HG03066 (cell line): Measurements from ENCODE around the gene SMIM22.

ENCODE experiments used
- ATAC-seq: cut with Tn5 transposase; IDR thresholded peaks from one replicate; pipeline ENCODE4 v1.9.1; 2021; ENCODE audit warnings: low read depth; ENCODE audit not compliant: unreplicated experiment

The SMIM22 gene, protein sequence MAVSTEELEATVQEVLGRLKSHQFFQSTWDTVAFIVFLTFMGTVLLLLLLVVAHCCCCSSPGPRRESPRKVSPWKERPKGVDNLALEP

DNA sequence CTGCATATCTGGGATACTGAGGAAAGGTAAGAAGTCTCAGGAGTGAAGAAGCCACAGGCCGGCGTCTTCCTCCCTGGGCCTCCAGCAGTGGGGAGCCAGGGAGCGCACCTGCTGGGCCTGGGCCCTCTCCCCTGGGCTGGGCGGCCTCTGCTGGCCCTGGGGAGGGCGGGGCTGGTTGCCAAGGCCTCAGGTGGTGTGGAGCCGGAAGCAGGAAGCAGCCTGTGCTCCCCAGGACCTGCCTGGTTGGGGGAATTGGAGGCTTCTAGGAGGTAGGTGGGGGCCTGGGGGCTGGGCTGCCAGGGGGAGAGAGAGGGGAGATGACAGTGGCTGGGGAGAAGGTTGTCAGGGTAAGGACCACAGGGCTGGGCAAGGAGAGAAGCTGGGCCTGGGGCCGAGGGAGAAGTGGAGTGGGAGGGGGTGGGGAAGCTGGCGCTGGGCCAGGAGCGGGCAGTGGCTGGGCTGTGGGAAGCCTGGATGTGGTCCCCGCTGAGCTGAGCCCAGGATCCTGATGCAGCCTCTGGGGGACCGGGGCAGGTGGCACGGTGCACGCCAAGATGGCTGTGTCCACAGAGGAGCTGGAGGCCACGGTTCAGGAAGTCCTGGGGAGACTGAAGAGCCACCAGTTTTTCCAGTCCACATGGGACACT lies at the start of gene SMIM22:
Gene SMIM22 (plus strand): TSS at position 189 of the 647 bp plus-strand sequence. CDS start 366 bp downstream, at position 555.
- ATAC-seq, result no peak

- ATAC-seq, result no peak
Measured at GRCh38 chr16:4746215-4746614, 49.0 kb upstream of the SMIM22 start.

GRCh38 chr16:4746991-4747574 lies 48.1 kb upstream of the SMIM22 start:
- ATAC-seq, result no peak

DNA sequence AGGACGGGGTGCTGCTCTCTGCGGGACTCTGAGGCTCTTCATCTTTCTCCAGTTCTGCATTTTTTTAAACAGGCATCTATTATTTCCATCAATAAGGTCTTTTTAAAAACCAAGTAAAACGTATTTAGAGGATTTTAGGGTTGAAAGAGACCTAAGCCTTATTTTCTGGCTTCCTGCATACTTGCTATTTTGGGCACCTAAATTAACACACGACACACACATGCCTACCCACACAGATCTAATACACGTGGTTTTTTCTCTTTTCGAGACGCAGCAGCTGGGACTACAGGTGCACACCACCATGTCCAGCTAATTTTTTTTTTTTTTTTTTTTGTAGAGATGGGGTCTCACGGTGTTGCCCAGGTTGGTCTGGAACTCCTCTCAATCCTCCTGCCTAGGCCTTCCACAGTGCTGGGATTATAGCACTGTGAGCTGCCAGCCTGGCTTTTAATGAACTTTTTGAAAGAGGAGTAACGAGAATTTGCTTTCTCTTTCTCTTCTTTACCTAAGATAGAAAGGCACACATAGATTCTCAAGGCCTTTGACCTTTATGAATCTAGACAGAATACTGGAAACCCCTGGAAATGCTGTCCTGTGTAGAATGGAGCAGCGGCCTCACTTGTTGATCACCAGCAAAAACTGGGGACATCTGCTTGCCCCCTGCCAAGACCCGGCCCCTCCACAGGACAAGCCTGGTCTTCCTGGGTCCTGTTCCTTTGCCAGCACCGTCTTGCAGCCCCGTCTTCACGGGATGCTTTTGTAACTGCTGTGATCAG lies 47.1 kb upstream of the SMIM22 start:
- no peak for ATAC-seq

DNA sequence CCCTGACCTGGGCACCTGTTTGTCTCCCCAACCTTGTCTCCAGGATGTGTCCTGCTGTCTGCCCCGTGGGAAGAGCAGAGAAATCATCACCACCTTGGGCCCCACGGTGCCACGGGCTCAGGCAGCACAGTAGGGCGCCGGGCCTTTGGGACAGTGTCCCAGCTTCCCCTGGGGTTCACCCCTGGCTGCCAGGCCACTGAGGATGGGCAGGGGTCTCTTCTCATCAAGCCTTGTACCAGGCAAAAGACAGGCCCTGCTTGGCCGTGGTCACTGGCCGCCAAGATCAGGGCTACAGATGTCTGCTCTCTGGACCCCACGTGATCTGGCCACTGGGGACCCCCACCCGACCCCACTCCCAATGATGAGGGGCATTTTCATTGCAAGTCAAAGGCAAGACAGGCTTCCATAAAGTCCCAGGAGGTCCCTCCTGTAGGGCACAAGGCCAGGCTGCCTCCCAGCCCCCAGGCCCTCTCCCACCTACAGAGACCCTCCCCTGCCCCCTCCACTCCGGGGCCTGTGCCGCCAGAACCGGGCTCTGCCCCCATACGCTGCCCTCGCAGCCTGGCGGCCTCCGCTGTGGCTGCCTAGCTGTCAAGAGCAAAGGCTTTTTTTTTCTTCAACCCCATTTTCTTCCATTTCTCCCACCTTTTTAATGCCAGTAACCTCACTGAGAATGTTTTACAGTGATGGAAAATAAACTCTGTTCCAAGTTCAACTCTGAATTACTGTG lies 46.3 kb upstream of the SMIM22 start:
- no peak for ATAC-seq

- ATAC-seq, result no peak
Measured at GRCh38 chr16:4749700-4750257, 45.4 kb upstream of the SMIM22 start.

DNA sequence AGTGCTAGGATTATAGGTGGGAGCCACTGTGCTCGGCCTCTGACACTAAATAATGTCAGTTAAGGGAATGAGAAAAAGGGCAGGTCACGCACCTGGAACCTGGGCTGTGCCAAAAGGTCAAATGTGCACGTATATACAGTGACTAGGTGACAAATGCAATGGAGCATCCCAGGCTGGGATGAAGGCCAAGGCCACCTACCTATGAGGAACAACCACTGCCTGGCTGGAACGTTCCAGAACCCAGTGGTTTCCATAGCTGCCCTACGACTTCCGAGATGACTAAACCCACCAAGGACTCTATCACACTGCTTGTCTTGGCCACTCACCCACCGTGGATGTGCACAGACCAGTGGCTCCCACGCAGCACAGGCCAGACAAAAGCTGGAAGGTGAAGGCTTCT lies 44.3 kb upstream of the SMIM22 start:
- no peak for ATAC-seq

DNA sequence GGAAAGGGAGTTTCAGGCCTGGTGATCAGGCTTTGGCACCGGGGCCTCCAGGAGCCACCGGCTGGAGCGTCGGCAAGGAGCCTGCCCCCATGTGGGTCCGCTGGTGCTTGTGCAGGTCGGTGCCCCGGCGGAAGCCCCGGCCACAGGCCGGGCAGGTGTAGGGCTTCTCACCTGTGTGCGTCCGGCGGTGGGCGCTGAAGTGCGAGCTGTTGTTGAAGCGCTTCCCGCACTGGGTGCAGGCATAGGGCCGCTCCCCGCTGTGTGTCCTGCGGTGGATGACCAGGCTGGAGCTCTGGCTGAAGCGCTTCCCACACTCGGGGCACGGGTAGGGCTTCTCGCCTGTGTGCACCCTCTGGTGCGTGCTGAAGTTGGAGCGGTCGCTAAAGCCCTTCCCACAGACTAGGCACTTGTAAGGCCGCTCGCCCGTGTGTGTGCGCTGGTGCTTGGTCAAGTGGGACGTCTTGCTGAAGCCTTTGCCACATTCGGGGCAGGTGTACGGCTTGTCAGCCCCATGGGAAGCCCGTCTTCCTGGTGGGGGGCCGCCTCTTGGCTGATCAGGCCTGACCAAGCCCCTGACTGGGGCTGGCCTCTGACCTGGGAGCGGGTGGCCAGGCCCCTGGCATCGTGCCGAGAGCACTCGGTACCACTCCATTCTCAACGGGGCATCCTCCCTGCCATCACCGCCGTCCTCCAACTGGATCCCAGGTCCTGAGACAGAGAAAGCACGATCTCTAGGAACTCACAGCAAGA lies 42.6 kb upstream of the SMIM22 start:
- ATAC-seq, result no peak

DNA sequence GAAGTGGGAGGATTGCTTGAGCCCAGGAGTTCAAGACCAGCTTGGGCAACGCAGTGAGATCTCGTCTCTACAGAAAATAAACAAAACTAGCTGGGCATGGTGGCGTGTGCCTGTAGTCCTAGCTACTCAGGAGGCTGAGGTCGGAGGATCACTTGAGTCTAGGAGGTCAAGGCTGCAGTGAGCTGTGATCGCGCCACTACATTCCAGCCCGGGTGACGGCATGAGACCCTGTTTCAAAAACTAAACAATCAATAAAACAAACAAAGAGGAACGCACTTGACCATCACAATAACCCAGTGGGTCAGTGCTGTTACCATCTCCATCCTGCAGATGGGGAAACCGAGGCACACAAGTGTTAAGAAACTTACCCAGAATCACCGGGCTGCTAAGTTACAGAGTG lies 41.9 kb upstream of the SMIM22 start:
- ATAC-seq, result no peak

GRCh38 chr16:4754865-4755264 lies 40.3 kb upstream of the SMIM22 start:
- ATAC-seq, result no peak

DNA sequence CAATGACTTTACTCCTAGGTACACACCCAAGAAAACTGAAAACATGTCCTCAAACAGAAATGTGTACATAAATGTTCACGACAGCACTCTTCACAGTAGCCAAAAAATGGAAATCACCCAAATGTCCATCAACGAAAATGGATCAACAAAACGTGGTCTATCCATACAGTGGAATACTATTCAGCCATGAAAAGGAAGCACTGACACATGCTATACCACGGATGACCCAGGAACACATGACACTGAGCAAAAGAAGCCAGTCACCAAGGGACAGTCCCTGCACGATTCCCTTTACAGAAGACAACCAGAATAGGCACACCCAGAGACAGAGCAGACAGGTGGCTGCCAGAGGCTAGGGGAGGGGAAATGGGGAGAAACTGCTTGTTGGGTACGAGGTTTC lies 39.5 kb upstream of the SMIM22 start:
- no peak for ATAC-seq

DNA sequence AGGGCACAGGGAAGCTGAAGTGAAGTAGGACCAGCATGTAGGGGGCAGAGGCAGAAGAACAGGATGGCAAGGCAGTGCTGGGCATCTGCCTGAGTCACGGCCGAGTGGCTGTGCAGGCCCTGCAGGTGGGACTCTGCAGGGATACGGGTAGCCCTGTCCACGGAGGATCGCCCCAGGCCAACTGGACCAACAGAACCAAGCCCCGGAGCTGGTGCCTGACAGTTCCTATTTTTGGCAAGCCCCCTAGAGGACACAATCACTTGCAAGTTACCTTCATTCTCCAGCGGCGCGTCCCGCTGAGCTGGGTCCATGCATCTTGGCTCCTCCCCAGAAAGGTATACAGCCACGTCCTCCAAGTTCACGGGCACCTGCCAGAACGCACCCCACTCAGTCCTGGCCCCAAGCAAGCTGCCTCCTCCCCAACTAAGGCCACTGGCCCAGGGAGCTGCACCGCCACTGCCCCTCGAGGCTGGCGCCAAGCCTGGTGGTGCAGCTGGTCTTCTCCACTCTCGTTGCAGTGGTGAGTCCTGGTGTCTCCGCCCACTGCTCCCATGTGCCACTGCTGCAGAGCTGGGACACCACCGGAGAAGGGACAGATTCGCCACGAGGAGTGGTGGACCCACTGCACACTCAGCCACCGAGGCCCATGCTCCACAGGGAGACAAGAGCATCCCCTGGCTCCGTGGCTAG lies 34.8 kb upstream of the SMIM22 start:
- ATAC-seq, result no peak

DNA sequence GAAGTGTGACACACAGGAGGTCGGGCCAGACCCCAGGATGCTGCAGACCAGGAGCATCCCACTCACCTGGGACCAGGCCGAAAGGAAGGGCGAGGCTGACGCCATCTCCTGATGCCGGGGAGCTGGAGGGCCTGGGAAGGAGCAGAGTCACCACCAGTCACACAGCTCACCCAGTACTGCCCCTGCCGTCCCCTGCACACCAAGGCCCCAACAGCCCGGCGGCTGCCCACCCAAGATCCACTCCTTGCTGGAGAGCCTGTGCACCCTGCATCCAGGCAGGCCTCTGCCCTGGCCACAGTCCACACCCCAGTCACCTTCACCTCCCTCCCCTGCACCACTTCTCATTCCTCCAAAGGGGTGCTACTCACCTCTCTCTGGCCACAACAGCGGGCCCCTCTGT lies 33.0 kb upstream of the SMIM22 start:
- ATAC-seq, result no peak

- ATAC-seq, result no peak
Measured at GRCh38 chr16:4763791-4764190, 31.4 kb upstream of the SMIM22 start.

DNA sequence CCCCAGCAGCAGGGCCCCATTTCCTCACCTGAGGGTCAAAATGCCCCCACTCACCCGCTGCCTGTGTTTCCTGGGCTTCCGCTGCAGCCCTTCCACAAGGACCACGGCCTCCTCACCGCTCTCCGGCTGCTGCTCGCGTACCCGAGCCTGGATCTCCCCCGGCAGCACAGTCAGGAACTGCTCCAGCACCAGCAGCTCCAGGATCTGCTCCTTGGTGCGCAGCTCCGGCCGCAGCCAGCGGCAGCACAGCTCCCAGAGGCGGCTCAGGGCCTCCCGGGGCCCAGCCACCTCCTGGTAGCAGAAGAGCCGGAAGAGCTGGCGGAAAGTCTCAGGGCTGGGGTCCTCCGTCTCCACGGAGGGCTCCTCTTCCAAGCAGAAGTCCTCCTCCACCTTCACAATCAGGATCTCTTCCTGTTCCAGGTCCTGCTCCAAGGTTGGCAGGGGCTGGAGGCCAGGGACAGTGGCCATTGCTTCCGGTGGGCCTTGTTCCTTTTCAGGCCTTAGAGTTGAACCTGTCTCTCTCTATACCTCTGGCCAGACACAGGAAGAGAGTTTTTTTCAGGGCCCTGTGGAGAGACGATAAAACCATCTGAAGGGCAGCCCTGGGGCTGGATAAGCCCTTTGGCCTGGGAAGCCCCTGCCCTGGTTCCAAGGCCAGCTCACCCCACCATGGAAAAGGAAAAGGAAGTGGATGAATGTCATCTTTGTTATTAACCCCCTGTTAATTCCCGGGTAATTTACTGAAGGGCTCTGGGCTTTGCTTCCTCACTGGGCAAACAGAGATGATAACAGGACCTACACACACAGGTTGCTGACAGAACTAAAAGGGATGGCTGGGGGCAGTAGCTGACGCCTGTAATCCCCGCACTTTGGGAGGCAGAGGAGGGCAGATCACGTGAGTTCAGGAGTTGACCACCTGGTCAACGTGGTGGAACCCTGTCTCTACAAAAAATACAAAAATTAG lies 29.4 kb upstream of the SMIM22 start:
- no peak for ATAC-seq

DNA sequence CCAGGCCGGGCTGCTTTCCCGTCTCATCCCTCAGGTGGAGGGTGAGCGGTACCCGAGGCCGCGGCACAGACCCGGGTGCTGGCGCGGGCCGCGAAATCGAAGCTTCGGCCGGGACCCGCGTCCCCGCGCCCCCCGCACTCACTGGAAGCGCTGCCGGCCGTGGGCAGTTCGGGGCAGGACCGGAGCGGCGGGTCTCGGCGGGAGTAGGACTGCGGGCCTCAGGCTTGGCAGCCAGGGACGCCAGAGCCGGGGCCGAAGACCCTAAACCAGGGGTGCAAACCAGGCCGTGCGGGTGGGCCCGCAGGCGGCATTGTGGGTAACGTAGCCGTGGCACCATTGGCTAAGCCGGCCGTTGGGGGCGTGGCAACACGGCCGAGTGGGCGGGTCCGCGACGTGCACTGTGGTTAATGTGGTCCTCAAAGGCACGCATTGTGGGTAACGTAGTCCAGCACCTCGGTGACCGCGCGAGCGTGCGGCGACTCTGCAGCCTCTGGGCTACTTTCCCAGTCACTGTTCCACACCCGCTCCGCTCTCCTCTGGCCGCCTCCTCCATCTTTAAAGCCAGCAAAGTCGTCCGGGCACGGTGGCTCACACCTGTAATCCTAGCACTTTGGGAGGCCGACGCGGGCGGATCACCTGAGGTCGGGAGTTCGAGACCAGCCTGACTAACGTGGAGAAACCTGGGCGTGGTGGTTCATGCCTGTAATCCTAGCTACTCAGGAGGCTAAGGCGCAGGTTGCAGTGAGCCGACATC lies 28.1 kb upstream of the SMIM22 start, which contains the start of gene ZNF500:
Gene ZNF500 (minus strand): TSS at position 288 of the 754 bp plus-strand sequence. CDS start 1,184 bp downstream, outside the sequence.
- ATAC-seq, result peak; percentile 77

GRCh38 chr16:4767872-4768548 lies 27.2 kb upstream of the SMIM22 start:
- ATAC-seq, result peak; percentile 13
